Stimulated activated CD8-positive, alpha-beta memory T cell treated with anti-CD3 and anti-CD28 coated beads, Interleukin-4, amount 100 ng/mL, for 48 hours (primary cell): ENCODE results near the gene CAB39.
A peak's percentile ranks its signal among the peaks of the same experiment; 100 is the strongest.

ENCODE experiments used
- DNase-seq: peaks from one replicate; pipeline ENCODE4 v3.0.0-alpha.2; 2020

The CAB39 gene

GRCh38 chr2:230712443-230713330 lies at the start of gene CAB39:
TSS of gene CAB39 (plus strand) at chr2:230712842. CDS start at chr2:230760002, 47,160 bp downstream.
- DNase-seq = peak; percentile 89

GRCh38 chr2:230664128-230664527 lies 48.5 kb upstream of the CAB39 start:
- DNase-seq = peak; percentile 66

- no peak for DNase-seq
These were observed 47.8 kb upstream of the CAB39 start for GRCh38 chr2:230664844-230665243.

GRCh38 chr2:230665263-230665691 lies 47.4 kb upstream of the CAB39 start:
- DNase-seq = peak; percentile 57

GRCh38 chr2:230666446-230666845 lies 46.2 kb upstream of the CAB39 start:
- no peak for DNase-seq

- DNase-seq = no peak
These were observed 45.5 kb upstream of the CAB39 start for GRCh38 chr2:230666885-230667712.

- DNase-seq = peak; percentile 64
These were observed 44.3 kb upstream of the CAB39 start for GRCh38 chr2:230668184-230668938.

- DNase-seq = peak; percentile 43
These were observed 43.7 kb upstream of the CAB39 start for GRCh38 chr2:230668939-230669303.

- no peak for DNase-seq
These were observed 43.2 kb upstream of the CAB39 start for GRCh38 chr2:230669386-230669950.

- no peak for DNase-seq
These were observed 41.5 kb upstream of the CAB39 start for GRCh38 chr2:230671117-230671516.

GRCh38 chr2:230672836-230673235 lies 39.8 kb upstream of the CAB39 start:
- no peak for DNase-seq

GRCh38 chr2:230674401-230674800 lies 38.2 kb upstream of the CAB39 start:
- DNase-seq = no peak

GRCh38 chr2:230674966-230675672 lies 37.5 kb upstream of the CAB39 start:
- no peak for DNase-seq

GRCh38 chr2:230676546-230676945 lies 36.1 kb upstream of the CAB39 start:
- DNase-seq = no peak

GRCh38 chr2:230677201-230677946 lies 35.3 kb upstream of the CAB39 start:
- DNase-seq = no peak

- no peak for DNase-seq
These were observed 34.6 kb upstream of the CAB39 start for GRCh38 chr2:230678018-230678417.

GRCh38 chr2:230678451-230678850 lies 34.2 kb upstream of the CAB39 start:
- no peak for DNase-seq

- DNase-seq = peak; percentile 61
These were observed 32.0 kb upstream of the CAB39 start for GRCh38 chr2:230680463-230681170.

- DNase-seq = no peak
These were observed 31.5 kb upstream of the CAB39 start for GRCh38 chr2:230681171-230681545.

GRCh38 chr2:230682546-230682945 lies 30.1 kb upstream of the CAB39 start:
- no peak for DNase-seq
